Activated T-helper 2 cell treated with anti-CD3 and anti-CD28 coated beads, Interferon-gamma antibody, Interleukin-2, Interleukin-4, amounts not matched to agents 10 μg/mL and 5 μg/mL and 100 μg/mL, durations not matched to agents 14 hours and 24 hours and 36 hours (primary cell): ENCODE results near the gene HS6ST3. TPM values are rescaled to one million over a fixed set of nuclear protein-coding genes. Genes with fewer than 3 reads are reported as not detected.

Experiments
- DNase-seq: peaks from one replicate; pipeline ENCODE4 v3.0.0; 2021; ENCODE audit warnings: low spot score
- H3K27ac Mint-ChIP-seq: one replicate; pipeline ENCODE4 v1.8.0; 2021; ENCODE audit warnings: mixed read lengths
- H3K27me3 Mint-ChIP-seq: one replicate; pipeline ENCODE4 v1.8.0; 2021; ENCODE audit warnings: low read depth, mixed read lengths
- H3K36me3 Mint-ChIP-seq: one replicate; pipeline ENCODE4 v1.8.0; 2021; ENCODE audit warnings: low read depth, mixed read lengths
- H3K4me1 Mint-ChIP-seq: one replicate; pipeline ENCODE4 v1.8.0; 2021; ENCODE audit warnings: low read depth, mixed read lengths
- H3K4me3 Mint-ChIP-seq: one replicate; pipeline ENCODE4 v1.8.0; 2021; ENCODE audit warnings: low read depth, mild to moderate bottlenecking, moderate library complexity, mixed read lengths
- H3K9me3 Mint-ChIP-seq: one replicate; pipeline ENCODE4 v1.8.0; 2021; ENCODE audit warnings: mixed read lengths
- intact Hi-C: fragments of 100-400 bp; cut with micrococcal nuclease; formaldehyde crosslinking; loops from one replicate; pipeline ENCODE4 v1.15.1; 2023
- total RNA-seq: library from RNA; stranded (reverse); gene quantifications from 2 replicates; pipeline ENCODE4 v1.2.3, GENCODE V29; 2022

The HS6ST3 gene
- total RNA-seq, 1 donor from 2014 or later: not detected

DNA sequence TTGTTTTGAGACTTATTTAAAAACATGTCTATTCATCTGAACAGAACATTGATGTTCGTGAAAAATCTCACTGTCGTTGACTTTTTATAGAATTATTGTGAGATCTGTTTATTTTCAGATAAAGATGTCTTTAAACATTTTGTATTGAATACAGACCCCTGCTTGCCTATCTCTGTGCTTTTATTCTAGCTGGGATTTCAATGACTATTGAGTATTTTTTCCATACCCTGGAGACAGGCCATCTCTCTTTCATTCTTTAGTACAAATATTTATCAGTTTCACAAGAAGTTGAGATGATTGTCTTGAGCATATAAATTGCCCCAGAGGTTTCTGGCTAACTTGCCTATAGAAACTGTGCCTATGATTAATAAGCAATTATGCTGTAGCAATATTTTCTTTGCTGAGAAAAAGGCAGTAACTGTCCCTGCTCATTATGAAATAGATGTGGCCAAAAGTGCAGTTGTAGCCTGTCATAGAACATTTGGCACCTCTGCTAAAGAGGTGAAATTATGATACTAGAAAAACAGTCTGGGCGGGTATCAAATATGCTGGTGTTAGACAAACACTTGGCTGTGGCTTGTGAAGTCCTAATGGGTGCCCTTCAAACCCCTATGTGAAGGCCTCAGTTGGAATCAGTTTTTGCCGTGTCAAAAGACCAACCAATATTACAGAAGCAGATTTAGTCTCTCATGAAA, 360.6 kb downstream of the HS6ST3 start:
- Mint-ChIP-seq H3K9me3 (peaks cover 11% of the 10 kb centered on the region), H3K27me3 (no peaks in the 10 kb centered on the region), H3K4me1 (no peaks in the 10 kb centered on the region), H3K36me3 (no peaks in the 10 kb centered on the region), H3K27ac (no peak overlapping the region), H3K4me3 (no peak overlapping the region)
- no peak for DNase-seq
- intact Hi-C loops: no loop called here

DNA sequence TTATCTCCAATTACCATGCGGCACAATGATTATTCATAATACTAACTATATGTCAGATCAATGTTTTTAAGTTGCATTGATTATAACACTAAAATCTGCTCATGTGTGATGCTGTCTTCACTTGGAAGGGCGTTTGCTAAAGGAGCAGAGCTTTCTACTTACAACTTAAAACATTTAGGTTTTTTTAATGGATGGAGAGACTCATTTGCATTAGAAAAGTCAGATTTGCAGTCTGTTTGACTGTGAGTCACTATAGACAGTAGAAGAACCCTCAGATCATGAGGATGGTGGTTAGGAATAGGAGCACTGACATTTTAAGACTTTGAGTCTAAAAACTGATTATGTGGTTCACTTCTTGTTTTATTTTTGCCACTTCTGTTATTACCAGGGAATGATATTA, 364.6 kb downstream of the HS6ST3 start:
- intact Hi-C loops: no loop called here
- Mint-ChIP-seq H3K4me3 (no peak overlapping the region), H3K27ac (no peak overlapping the region), H3K36me3 (no peaks in the 10 kb centered on the region), H3K27me3 (no peaks in the 10 kb centered on the region), H3K9me3 (no peaks in the 10 kb centered on the region), H3K4me1 (no peaks in the 10 kb centered on the region)
- DNase-seq: no peak

DNA sequence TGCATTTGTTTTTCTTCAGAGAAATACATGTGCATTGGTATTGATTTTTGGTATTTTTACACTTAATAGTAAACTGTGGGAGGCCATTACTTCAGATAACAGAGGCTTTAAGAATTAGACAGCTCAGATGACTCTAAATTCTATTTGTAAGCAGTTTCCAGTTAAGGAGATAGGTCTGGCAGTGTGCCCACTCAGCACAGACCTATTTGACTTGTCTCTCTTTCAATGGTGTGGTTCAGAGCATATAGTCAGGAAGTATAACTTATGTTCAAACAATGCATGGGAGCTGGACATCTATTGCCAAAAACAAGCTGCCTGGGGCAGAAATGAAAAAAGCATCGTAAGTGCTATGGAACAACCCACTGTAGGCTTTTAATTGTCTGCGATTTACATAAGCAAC, 370.7 kb downstream of the HS6ST3 start:
- Mint-ChIP-seq H3K4me3 (no peak overlapping the region), H3K27me3 (no peaks in the 10 kb centered on the region), H3K27ac (no peak overlapping the region), H3K9me3 (peaks cover 7% of the 10 kb centered on the region), H3K36me3 (no peaks in the 10 kb centered on the region), H3K4me1 (no peaks in the 10 kb centered on the region)
- intact Hi-C loops: no loop called here
- no peak for DNase-seq

DNA sequence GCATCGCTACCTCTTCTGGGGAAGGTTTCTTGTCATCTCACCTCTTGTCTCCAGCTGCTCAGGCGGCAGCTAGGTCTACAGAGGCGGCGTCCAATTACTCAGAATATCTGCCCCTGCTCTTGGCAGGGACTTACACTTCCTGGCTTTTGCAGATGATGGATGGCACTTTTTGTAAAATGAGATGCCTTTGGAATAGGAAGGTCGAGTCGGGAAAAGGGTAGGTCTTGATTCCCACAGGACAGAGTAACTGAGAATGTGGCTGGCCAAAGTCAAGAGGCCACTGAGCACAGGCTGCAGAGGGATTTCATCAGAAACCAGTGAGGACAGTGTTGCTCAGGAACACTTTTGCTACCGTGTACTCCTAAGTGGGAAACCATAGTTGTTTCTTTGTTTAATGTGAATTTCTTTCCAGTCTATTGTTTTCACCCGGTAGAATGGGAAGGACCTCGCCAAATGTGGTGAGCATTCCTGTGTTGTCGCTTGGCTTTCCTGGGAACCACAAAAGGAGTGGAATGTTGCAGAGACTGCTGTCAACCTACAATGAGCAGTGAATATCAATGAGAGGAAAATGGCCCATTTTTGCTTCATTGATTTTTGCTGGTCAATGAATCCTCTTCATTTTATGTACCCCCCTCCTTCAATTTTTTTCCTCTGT, 383.7 kb downstream of the HS6ST3 start:
- no peak overlapping the region for H3K4me3 Mint-ChIP-seq
- H3K27me3 Mint-ChIP-seq: no peaks in the 10 kb centered on the region
- no peak overlapping the region for H3K27ac Mint-ChIP-seq
- no peaks in the 10 kb centered on the region for H3K36me3 Mint-ChIP-seq
- peaks cover 9% of the 10 kb centered on the region for H3K9me3 Mint-ChIP-seq
- no peaks in the 10 kb centered on the region for H3K4me1 Mint-ChIP-seq
- intact Hi-C loops: no loop called here
- DNase-seq: no peak

DNA sequence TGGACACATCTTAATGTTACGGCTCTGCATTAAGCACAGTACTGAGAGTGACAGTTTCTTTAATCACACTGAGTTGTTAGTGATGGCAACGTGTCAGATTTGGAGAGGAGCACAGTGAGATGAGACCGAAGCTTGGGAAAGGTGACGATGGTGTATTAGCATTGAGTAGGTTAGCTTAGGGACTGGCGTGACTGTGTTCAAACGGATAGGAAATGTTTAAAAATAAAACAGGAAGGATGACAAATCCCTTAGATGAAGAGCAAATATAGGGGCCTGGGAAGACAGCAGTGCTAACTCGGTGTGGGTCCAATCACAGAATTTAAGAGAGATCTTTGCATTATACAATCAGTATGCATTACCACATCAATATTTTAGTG, 384.3 kb downstream of the HS6ST3 start:
- Mint-ChIP-seq H3K27me3 (no peaks in the 10 kb centered on the region), H3K36me3 (no peaks in the 10 kb centered on the region), H3K27ac (no peak overlapping the region), H3K9me3 (peaks cover 9% of the 10 kb centered on the region), H3K4me3 (no peak overlapping the region), H3K4me1 (no peaks in the 10 kb centered on the region)
- DNase-seq: no peak
- intact Hi-C loops: no loop called here

DNA sequence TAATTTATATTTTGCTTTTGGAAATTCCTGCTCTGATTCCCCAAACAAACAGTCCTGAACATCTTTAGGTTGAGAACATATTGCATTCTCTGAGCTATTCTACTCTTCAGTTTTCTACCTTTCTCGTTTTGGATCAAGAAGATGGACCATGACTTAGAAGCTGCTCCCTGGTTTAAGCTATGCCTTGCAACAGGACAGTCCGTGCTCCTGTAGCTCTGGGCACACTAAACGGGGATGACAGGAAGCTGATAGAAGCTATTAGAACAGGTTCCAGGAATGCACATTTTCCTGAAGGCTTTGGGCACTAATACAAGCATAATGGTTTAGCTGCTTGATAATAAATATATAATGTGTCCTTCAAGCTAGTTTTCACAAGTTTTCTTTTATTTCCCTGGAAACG, 385.2 kb downstream of the HS6ST3 start:
- Mint-ChIP-seq H3K4me3 (no peak overlapping the region), H3K36me3 (no peaks in the 10 kb centered on the region), H3K4me1 (no peaks in the 10 kb centered on the region), H3K27me3 (no peaks in the 10 kb centered on the region), H3K27ac (no peak overlapping the region), H3K9me3 (peaks cover 9% of the 10 kb centered on the region)
- no peak for DNase-seq
- intact Hi-C loops: no loop called here

DNA sequence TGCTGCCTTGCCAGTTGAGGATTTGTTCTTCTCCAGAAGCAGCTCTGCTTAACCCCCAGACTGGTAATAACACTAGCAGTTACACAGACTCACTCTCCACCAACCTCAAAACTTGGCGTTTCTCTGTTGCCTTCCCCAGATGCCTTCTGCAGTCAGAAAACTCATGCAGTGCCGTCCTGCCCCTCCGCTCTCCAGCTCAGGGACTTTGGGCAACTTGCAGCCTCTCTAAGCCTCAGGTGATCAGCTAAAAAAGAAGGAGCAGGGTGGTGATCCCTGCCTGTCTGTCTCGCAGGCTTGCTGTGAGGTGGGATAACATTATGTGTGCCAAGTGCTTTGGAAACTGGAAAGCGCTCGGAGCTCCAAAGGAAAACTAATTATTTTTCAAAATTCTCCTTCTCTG, 391.6 kb downstream of the HS6ST3 start:
- Mint-ChIP-seq H3K27me3 (no peaks in the 10 kb centered on the region), H3K4me1 (no peaks in the 10 kb centered on the region), H3K9me3 (peaks cover 9% of the 10 kb centered on the region), H3K4me3 (no peak overlapping the region), H3K27ac (no peak overlapping the region), H3K36me3 (no peaks in the 10 kb centered on the region)
- intact Hi-C loops: no loop called here
- DNase-seq: no peak

DNA sequence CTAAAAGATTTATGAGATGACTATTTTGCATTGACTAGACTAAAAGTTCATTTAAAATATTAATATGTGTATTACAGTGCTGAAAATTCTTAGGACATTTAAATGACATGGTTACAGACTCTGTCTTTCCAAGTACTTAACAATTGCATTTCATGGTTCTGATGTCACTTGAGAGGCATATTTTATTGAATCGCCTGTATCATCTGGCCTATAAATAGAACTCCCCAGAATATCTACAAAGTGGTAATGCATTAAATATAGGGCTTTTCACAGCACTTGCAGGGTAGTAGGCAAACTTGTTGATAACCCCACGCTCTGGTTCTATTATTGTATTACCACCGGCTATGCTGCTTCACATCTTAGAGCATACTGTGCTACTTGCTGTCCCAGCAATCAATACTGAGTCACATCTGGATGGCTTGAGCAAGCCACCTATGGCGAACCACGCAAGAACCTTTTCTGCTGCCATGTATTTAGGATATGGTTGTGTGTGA, 400.6 kb downstream of the HS6ST3 start:
- no peaks in the 10 kb centered on the region for H3K36me3 Mint-ChIP-seq
- intact Hi-C loops: no loop called here
- no peaks in the 10 kb centered on the region for H3K4me1 Mint-ChIP-seq
- no peak overlapping the region for H3K27ac Mint-ChIP-seq
- H3K4me3 Mint-ChIP-seq: no peak overlapping the region
- no peak for DNase-seq
- H3K27me3 Mint-ChIP-seq: no peaks in the 10 kb centered on the region
- H3K9me3 Mint-ChIP-seq: peaks cover 20% of the 10 kb centered on the region

DNA sequence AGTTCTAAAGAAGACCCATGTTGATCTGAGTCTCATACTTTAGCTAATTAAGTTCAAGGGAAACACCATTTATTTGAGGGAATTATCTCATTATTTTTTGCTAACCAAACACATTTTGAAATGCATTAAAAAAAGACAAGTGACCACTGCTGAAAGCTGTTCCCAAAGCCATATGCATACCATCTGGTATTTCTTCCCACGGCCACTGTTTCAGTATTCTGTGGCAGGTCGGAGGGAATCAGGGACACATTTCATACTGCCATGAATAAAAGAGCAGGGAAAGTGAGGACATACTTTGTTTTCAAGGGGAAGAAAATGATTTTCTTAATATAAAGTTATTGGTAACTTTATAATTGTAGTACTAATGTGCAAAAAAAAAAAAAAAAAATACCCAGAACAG, 401.2 kb downstream of the HS6ST3 start:
- Mint-ChIP-seq H3K4me1 (no peaks in the 10 kb centered on the region), H3K4me3 (no peak overlapping the region), H3K27me3 (no peaks in the 10 kb centered on the region), H3K27ac (no peak overlapping the region), H3K36me3 (no peaks in the 10 kb centered on the region), H3K9me3 (peaks cover 21% of the 10 kb centered on the region)
- no peak for DNase-seq
- intact Hi-C loops: no loop called here

DNA sequence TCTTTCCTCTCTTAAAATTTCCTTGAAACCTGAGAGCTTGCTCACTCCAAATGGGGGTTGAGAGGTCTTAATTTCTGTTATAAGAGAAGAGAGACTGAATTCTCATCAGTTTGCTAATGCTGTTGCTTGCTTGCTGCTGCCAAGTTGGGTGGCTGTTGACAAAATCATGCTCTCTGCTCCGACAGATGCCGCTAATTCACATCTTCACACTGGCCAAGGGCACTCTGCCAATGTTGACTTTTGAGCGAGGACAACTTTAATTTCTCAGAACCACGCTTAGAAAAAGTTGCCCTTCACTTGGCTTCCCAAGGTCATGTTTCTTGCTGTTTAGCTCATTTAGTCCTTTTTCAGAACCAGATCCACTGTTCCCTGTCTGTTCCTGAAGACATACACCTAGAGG, 402.9 kb downstream of the HS6ST3 start:
- intact Hi-C loops: no loop called here
- H3K27ac Mint-ChIP-seq: no peak overlapping the region
- H3K9me3 Mint-ChIP-seq: peaks cover 20% of the 10 kb centered on the region
- H3K4me3 Mint-ChIP-seq: no peak overlapping the region
- no peaks in the 10 kb centered on the region for H3K27me3 Mint-ChIP-seq
- no peaks in the 10 kb centered on the region for H3K4me1 Mint-ChIP-seq
- no peaks in the 10 kb centered on the region for H3K36me3 Mint-ChIP-seq
- DNase-seq: no peak

DNA sequence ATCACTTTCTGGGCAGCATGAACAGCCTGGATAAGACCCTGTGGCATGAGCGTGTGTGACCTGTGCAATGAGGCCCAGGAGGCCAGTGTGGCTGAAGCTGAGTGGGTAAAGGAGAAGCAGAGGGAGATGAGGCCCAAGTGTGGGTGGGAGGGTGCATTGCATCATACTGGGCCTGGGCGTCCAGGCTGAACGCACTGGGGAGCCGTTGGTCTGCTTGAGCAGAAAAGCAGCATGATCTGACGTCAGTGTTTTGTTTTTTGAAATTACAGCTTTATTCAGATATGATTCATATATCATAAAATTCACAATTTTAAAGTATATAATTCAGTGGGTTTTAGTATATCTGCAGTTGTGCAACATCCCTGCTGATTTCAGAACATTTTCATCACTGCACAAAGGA, 409.7 kb downstream of the HS6ST3 start:
- Mint-ChIP-seq H3K9me3 (peaks cover 13% of the 10 kb centered on the region), H3K27me3 (no peaks in the 10 kb centered on the region), H3K4me1 (no peaks in the 10 kb centered on the region), H3K27ac (no peak overlapping the region), H3K4me3 (no peak overlapping the region), H3K36me3 (no peaks in the 10 kb centered on the region)
- no peak for DNase-seq
- intact Hi-C loops: no loop called here

DNA sequence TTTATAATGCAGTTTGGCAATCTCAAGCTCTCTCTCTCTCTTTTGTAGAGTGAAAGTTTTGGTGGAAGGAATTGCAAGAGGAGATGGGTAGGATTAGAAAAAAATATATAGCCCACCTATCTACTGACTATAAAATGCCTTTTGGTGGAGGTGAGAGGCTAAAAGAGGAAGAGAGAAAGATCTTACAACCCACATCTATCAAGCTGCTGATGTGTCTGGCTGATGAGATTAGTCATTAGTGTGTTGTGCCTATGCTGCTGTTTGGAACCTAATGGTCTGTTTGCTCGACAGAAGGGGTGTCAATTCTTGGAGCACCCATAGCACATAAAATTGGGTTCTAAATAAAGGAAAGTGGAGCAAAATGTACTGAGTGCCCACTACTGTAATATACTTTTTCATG, 411.0 kb downstream of the HS6ST3 start:
- intact Hi-C loops: no loop called here
- DNase-seq: no peak
- H3K27me3 Mint-ChIP-seq: no peaks in the 10 kb centered on the region
- H3K36me3 Mint-ChIP-seq: no peaks in the 10 kb centered on the region
- no peak overlapping the region for H3K4me3 Mint-ChIP-seq
- no peaks in the 10 kb centered on the region for H3K4me1 Mint-ChIP-seq
- no peak overlapping the region for H3K27ac Mint-ChIP-seq
- peaks cover 4% of the 10 kb centered on the region for H3K9me3 Mint-ChIP-seq

DNA sequence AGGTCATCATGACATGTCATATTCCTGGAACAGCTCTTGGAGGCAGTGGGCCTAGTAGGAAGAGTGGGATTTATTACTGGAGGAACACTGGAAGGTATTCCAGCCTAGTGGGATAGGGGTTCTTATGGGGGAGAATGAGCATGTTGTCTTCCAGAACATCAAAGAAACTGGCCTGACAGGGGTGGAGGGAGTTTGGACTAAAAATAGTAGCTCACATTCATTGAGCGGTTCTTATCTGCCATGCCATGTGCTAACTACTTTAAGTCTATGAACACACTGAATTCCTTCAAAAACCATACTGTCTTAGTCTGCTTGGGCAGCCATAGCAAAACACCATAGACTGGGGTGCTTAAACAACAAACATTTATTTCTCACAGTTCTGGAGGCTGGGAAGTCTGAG, 413.6 kb downstream of the HS6ST3 start:
- no peak for DNase-seq
- Mint-ChIP-seq H3K27ac (no peak overlapping the region), H3K9me3 (no peaks in the 10 kb centered on the region), H3K36me3 (no peaks in the 10 kb centered on the region), H3K27me3 (no peaks in the 10 kb centered on the region), H3K4me3 (no peak overlapping the region), H3K4me1 (no peaks in the 10 kb centered on the region)
- intact Hi-C loops: no loop called here
